ENCODE measurements around the gene BMP7. TPM values are rescaled to one million over a fixed set of nuclear protein-coding genes. Genes with fewer than 3 reads are reported as not detected.

The BMP7 gene
- total RNA-seq, 1 donor from 2014 or later: 17.2 TPM

GRCh38 chr20:57188056-57188455 lies 78.4 kb downstream of the BMP7 start:
- H3K4me3 ChIP-seq: no peak overlapping the region
- H3K27me3 ChIP-seq: no peaks in the 10 kb centered on the region
- intact Hi-C loops (cut with DNase I): no loop called here
- TF ChIP-seq POLR2AphosphoS5 (IDR thresholded peaks at IDR 0.05; ENCODE audit: insufficient read depth in 1 of 2, low read depth in 1 of 2): no peak
- no peak for TF ChIP-seq CTCF (IDR thresholded peaks at IDR 0.05)
- TF ChIP-seq POLR2A (IDR thresholded peaks at IDR 0.05): no peak
- no peaks in the 10 kb centered on the region for H3K36me3 ChIP-seq
- no peaks in the 10 kb centered on the region for H3K4me1 ChIP-seq
- H3K9me3 ChIP-seq: no peaks in the 10 kb centered on the region
- H3K27ac ChIP-seq: no peak overlapping the region
- no peak for DNase-seq (ENCODE audit: extremely low spot score in 2 of 2)

- no peaks in the 10 kb centered on the region for H3K36me3 ChIP-seq
- H3K27ac ChIP-seq: no peak overlapping the region
- no peaks in the 10 kb centered on the region for H3K4me1 ChIP-seq
- no peaks in the 10 kb centered on the region for H3K9me3 ChIP-seq
- TF ChIP-seq POLR2A (IDR thresholded peaks at IDR 0.05) (no peak), CTCF (IDR thresholded peaks at IDR 0.05) (no peak), POLR2AphosphoS5 (IDR thresholded peaks at IDR 0.05; ENCODE audit: insufficient read depth in 1 of 2, low read depth in 1 of 2) (no peak)
- no peaks in the 10 kb centered on the region for H3K27me3 ChIP-seq
- intact Hi-C loops (cut with DNase I): no loop called here
- no peak overlapping the region for H3K4me3 ChIP-seq
- no peak for DNase-seq (ENCODE audit: extremely low spot score in 2 of 2)
Observed at GRCh38 chr20:57187068-57187634, 79.3 kb downstream of the BMP7 start.

- TF ChIP-seq CTCF (IDR thresholded peaks at IDR 0.05) (no peak), POLR2AphosphoS5 (IDR thresholded peaks at IDR 0.05; ENCODE audit: insufficient read depth in 1 of 2, low read depth in 1 of 2) (no peak), POLR2A (IDR thresholded peaks at IDR 0.05) (no peak)
- Histone ChIP-seq H3K27ac (no peak overlapping the region), H3K4me1 (no peaks in the 10 kb centered on the region), H3K9me3 (no peaks in the 10 kb centered on the region), H3K27me3 (no peaks in the 10 kb centered on the region), H3K36me3 (no peaks in the 10 kb centered on the region), H3K4me3 (no peak overlapping the region)
- no peak for DNase-seq (ENCODE audit: extremely low spot score in 2 of 2)
- intact Hi-C loops (cut with DNase I): no loop called here
Observed at GRCh38 chr20:57186192-57186591, 80.2 kb downstream of the BMP7 start.

- intact Hi-C loops (cut with DNase I): no loop called here
- Histone ChIP-seq H3K36me3 (no peaks in the 10 kb centered on the region), H3K4me3 (no peak overlapping the region), H3K4me1 (no peaks in the 10 kb centered on the region), H3K27me3 (no peaks in the 10 kb centered on the region), H3K27ac (no peak overlapping the region), H3K9me3 (no peaks in the 10 kb centered on the region)
- TF ChIP-seq POLR2A (IDR thresholded peaks at IDR 0.05) (no peak), CTCF (IDR thresholded peaks at IDR 0.05) (no peak), POLR2AphosphoS5 (IDR thresholded peaks at IDR 0.05; ENCODE audit: insufficient read depth in 1 of 2, low read depth in 1 of 2) (no peak)
- DNase-seq (ENCODE audit: extremely low spot score in 2 of 2): no peak
Observed at GRCh38 chr20:57185188-57185743, 81.2 kb downstream of the BMP7 start.

- Histone ChIP-seq H3K9me3 (no peaks in the 10 kb centered on the region), H3K27me3 (no peaks in the 10 kb centered on the region), H3K36me3 (no peaks in the 10 kb centered on the region), H3K27ac (no peak overlapping the region), H3K4me1 (no peaks in the 10 kb centered on the region), H3K4me3 (no peak overlapping the region)
- intact Hi-C loops (cut with DNase I): no loop called here
- no peak for TF ChIP-seq CTCF (IDR thresholded peaks at IDR 0.05)
- TF ChIP-seq POLR2A (IDR thresholded peaks at IDR 0.05): no peak
- TF ChIP-seq POLR2AphosphoS5 (IDR thresholded peaks at IDR 0.05; ENCODE audit: insufficient read depth in 1 of 2, low read depth in 1 of 2): no peak
- no peak for DNase-seq (ENCODE audit: extremely low spot score in 2 of 2)
Observed at GRCh38 chr20:57183457-57184009, 82.9 kb downstream of the BMP7 start.
